ENCODE data around the gene HHIPL2. TPM values are rescaled to one million over a fixed set of nuclear protein-coding genes. Genes with fewer than 3 reads are reported as not detected.

The HHIPL2 gene
- total RNA-seq, result not detected

GRCh38 chr1:222547944-222548671 lies at the start of gene HHIPL2:
Gene HHIPL2, minus strand, starts transcription at chr1:222548104. Its CDS starts 60 bp downstream, at chr1:222548044.
- H3K36me3 ChIP-seq, result no peaks in the 10 kb centered on the region
- no peak for DNase-seq
- no peaks in the 10 kb centered on the region for H3K9me3 ChIP-seq
- no peaks in the 10 kb centered on the region for H3K4me1 ChIP-seq
- TF ChIP-seq POLR2A (IDR thresholded peaks at IDR 0.05), result no peak
- TF ChIP-seq, protein P1, sequence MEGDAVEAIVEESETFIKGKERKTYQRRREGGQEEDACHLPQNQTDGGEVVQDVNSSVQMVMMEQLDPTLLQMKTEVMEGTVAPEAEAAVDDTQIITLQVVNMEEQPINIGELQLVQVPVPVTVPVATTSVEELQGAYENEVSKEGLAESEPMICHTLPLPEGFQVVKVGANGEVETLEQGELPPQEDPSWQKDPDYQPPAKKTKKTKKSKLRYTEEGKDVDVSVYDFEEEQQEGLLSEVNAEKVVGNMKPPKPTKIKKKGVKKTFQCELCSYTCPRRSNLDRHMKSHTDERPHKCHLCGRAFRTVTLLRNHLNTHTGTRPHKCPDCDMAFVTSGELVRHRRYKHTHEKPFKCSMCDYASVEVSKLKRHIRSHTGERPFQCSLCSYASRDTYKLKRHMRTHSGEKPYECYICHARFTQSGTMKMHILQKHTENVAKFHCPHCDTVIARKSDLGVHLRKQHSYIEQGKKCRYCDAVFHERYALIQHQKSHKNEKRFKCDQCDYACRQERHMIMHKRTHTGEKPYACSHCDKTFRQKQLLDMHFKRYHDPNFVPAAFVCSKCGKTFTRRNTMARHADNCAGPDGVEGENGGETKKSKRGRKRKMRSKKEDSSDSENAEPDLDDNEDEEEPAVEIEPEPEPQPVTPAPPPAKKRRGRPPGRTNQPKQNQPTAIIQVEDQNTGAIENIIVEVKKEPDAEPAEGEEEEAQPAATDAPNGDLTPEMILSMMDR (IDR thresholded peaks at IDR 0.05 in 4 of 5, conservative IDR thresholded peaks at IDR 0.05 in 1 of 5), result no peak
- no peak for ATAC-seq
- no peak within 1 kb of the TSS for H3K4me3 ChIP-seq
- H3K27ac ChIP-seq, result no peak within 1 kb of the TSS
- peaks cover 0 to 8% (median 6%) of the 10 kb centered on the region in 3 donors for H3K27me3 ChIP-seq
- intact Hi-C loops (cut with DNase I; ENCODE audit: low total_unique reads) (no loop called here), in situ Hi-C loops (cut with MboI; ENCODE audit: low sequenced_read_pairs in 4 of 4) (no loop called here)

DNA sequence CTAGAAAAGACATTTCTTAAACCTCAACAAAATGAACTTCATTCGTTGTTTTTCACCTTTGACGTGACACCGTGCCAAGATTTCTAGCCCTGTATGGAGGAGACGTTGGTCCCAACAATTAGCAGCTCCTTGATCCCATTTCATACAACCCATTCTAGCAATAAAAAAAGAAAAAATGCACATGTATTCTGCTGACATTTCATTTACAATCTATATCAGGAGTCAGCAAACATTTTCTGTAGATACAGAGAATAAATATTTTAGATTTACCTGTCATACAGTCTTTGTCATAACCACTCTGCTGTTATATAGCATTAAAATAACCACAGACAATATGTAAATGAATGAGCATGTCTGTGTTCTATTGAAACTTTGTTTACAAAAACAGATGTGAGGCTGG lies 48.8 kb upstream of the HHIPL2 start:
- ATAC-seq (no peak), DNase-seq (no peak)
- intact Hi-C loops (cut with DNase I; ENCODE audit: low total_unique reads), result no loop called here
- H3K27me3 ChIP-seq, result no peaks in the 10 kb centered on the region
- no peaks in the 10 kb centered on the region for H3K9me3 ChIP-seq
- H3K4me3 ChIP-seq, result no peak overlapping the region
- H3K36me3 ChIP-seq, result no peaks in the 10 kb centered on the region
- no peak overlapping the region for H3K27ac ChIP-seq
- TF ChIP-seq POLR2A (IDR thresholded peaks at IDR 0.05), result no peak
- TF ChIP-seq, protein P1 (IDR thresholded peaks at IDR 0.05 in 4 of 5, conservative IDR thresholded peaks at IDR 0.05 in 1 of 5), result no peak
- in situ Hi-C loops (cut with MboI; ENCODE audit: low sequenced_read_pairs in 4 of 4), result no loop called here
- no peaks in the 10 kb centered on the region for H3K4me1 ChIP-seq

- Histone ChIP-seq H3K9me3 (no peaks in the 10 kb centered on the region), H3K4me3 (no peak overlapping the region), H3K4me1 (peaks cover 6 to 7% of the 10 kb centered on the region in 2 donors), H3K27me3 (no peaks in the 10 kb centered on the region), H3K27ac (no peak overlapping the region), H3K36me3 (no peaks in the 10 kb centered on the region)
- no peak for TF ChIP-seq POLR2A (IDR thresholded peaks at IDR 0.05)
- TF ChIP-seq, protein P1 (IDR thresholded peaks at IDR 0.05 in 4 of 5, conservative IDR thresholded peaks at IDR 0.05 in 1 of 5), result no peak
- no peak for DNase-seq
- no peak for ATAC-seq
- intact Hi-C loops (cut with DNase I; ENCODE audit: low total_unique reads), result loop anchor here (5.0 kb wide), 1 partner anchor 48 kb away; no protein-coding TSS in a partner anchor
- in situ Hi-C loops (cut with MboI; ENCODE audit: low sequenced_read_pairs in 4 of 4), result no loop called here
Observed at GRCh38 chr1:222594789-222595188, 46.9 kb upstream of the HHIPL2 start.

DNA sequence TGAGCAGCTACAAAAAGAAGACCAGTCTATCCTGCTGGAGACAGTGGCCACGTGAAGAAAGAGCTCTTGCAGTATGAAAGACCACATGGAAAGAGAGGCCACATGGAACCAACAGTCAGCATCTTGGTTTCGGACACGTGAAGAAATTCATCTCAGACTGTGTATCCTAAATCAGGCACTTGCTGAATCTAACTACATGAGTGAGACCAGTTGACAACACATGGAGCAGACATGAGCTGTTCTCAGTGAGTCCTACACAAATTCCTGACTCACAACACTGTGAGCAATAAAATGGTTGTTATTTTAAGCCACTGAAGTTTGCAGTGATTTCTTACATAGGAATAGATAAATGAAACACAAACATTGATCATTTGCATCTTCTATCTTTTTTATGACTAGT lies 44.3 kb upstream of the HHIPL2 start:
- Histone ChIP-seq H3K4me1 (peaks cover 12 to 18% of the 10 kb centered on the region in 2 donors), H3K27ac (no peak overlapping the region), H3K36me3 (no peaks in the 10 kb centered on the region), H3K9me3 (no peaks in the 10 kb centered on the region), H3K27me3 (no peaks in the 10 kb centered on the region), H3K4me3 (no peak overlapping the region)
- intact Hi-C loops (cut with DNase I; ENCODE audit: low total_unique reads), result loop anchor here (5.0 kb wide), 1 partner anchor 50 kb away; no protein-coding TSS in a partner anchor
- TF ChIP-seq, protein P1 (IDR thresholded peaks at IDR 0.05 in 4 of 5, conservative IDR thresholded peaks at IDR 0.05 in 1 of 5), result no peak
- TF ChIP-seq POLR2A (IDR thresholded peaks at IDR 0.05), result no peak
- ATAC-seq (no peak), DNase-seq (no peak)
- in situ Hi-C loops (cut with MboI; ENCODE audit: low sequenced_read_pairs in 4 of 4), result no loop called here
